ENCODE measurements around the gene CORO1C. TPM values are rescaled to one million over a fixed set of nuclear protein-coding genes. Genes with fewer than 3 reads are reported as not detected.

Gene CORO1C
- polyA plus RNA-seq, 1 experiment: 596 TPM

- POLR2A ChIA-PET: interaction anchor here (1.9 kb wide), 1 partner anchor 77 kb away, joined by 5 read pairs; no protein-coding TSS in a partner anchor
- TF ChIP-seq, protein P1, sequence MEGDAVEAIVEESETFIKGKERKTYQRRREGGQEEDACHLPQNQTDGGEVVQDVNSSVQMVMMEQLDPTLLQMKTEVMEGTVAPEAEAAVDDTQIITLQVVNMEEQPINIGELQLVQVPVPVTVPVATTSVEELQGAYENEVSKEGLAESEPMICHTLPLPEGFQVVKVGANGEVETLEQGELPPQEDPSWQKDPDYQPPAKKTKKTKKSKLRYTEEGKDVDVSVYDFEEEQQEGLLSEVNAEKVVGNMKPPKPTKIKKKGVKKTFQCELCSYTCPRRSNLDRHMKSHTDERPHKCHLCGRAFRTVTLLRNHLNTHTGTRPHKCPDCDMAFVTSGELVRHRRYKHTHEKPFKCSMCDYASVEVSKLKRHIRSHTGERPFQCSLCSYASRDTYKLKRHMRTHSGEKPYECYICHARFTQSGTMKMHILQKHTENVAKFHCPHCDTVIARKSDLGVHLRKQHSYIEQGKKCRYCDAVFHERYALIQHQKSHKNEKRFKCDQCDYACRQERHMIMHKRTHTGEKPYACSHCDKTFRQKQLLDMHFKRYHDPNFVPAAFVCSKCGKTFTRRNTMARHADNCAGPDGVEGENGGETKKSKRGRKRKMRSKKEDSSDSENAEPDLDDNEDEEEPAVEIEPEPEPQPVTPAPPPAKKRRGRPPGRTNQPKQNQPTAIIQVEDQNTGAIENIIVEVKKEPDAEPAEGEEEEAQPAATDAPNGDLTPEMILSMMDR (IDR thresholded peaks at IDR 0.05; ENCODE audit: low read depth, low read length): no peak
Observed at GRCh38 chr12:108727161-108727560, 4.2 kb downstream of the CORO1C start.

GRCh38 chr12:108724890-108725151, 6.5 kb downstream of the CORO1C start:
- TF ChIP-seq, protein P1 (IDR thresholded peaks at IDR 0.05; ENCODE audit: low read depth, low read length): no peak
- no peaks in the 10 kb centered on the region for H3K9me3 ChIP-seq (ENCODE audit: control insufficient read depth, insufficient read depth, low read length)
- no peak overlapping the region for H3K27ac ChIP-seq (ENCODE audit: low read depth, low read length)
- no peak for DNase-seq (ENCODE audit: low read depth, low spot score)
- CTCF ChIA-PET: interaction anchor here (2.3 kb wide), 1 partner anchor 27 kb away, joined by 6 read pairs; no protein-coding TSS in a partner anchor
- H3K27me3 ChIP-seq (ENCODE audit: control insufficient read depth, insufficient read depth, low read length): no peaks in the 10 kb centered on the region
- POLR2A ChIA-PET: no interaction called here
- H3K4me3 ChIP-seq (ENCODE audit: low read depth, low read length): no peak overlapping the region

More at GRCh38 chr12:108727161-108727560, 4.2 kb downstream of the CORO1C start:
- DNase-seq (ENCODE audit: low read depth, low spot score): no peak
- Histone ChIP-seq H3K9me3 (ENCODE audit: control insufficient read depth, insufficient read depth, low read length) (no peaks in the 10 kb centered on the region; the same call in 1 of the 2 replicates), H3K4me3 (ENCODE audit: low read depth, low read length) (peak overlapping the region; percentile 18), H3K27me3 (ENCODE audit: control insufficient read depth, insufficient read depth, low read length) (no peaks in the 10 kb centered on the region), H3K27ac (ENCODE audit: low read depth, low read length) (no peak overlapping the region)
- CTCF ChIA-PET: interaction anchor here (1.1 to 1.5 kb wide), 2 partner anchors 62 to 76 kb away, joined by 3 to 8 read pairs; no protein-coding TSS in a partner anchor

- TF ChIP-seq, protein P1 (IDR thresholded peaks at IDR 0.05; ENCODE audit: low read depth, low read length): no peak
- no peak for DNase-seq (ENCODE audit: low read depth, low spot score)
- CTCF ChIA-PET: interaction anchor here (0.7 to 2.3 kb wide), 3 partner anchors 11 to 106 kb away, joined by 3 to 6 read pairs (median 5); no protein-coding TSS in a partner anchor
- POLR2A ChIA-PET: interaction anchor here (1.1 to 1.9 kb wide), 2 partner anchors 28 to 60 kb away, joined by 3 to 9 read pairs; no protein-coding TSS in a partner anchor
- peak overlapping the region; percentile 25; the same call in 1 of the 2 replicates for H3K4me3 ChIP-seq (ENCODE audit: low read depth, low read length)
- peak overlapping the region; percentile 92 for H3K27ac ChIP-seq (ENCODE audit: low read depth, low read length)
- H3K27me3 ChIP-seq (ENCODE audit: control insufficient read depth, insufficient read depth, low read length): no peaks in the 10 kb centered on the region
- no peaks in the 10 kb centered on the region for H3K9me3 ChIP-seq (ENCODE audit: control insufficient read depth, insufficient read depth, low read length)
Observed at GRCh38 chr12:108724054-108724889, 7.0 kb downstream of the CORO1C start.

GRCh38 chr12:108722992-108723766, 8.1 kb downstream of the CORO1C start:
- Histone ChIP-seq H3K9me3 (ENCODE audit: control insufficient read depth, insufficient read depth, low read length) (no peaks in the 10 kb centered on the region), H3K4me3 (ENCODE audit: low read depth, low read length) (peak overlapping the region; percentile 8), H3K27me3 (ENCODE audit: control insufficient read depth, insufficient read depth, low read length) (no peaks in the 10 kb centered on the region), H3K27ac (ENCODE audit: low read depth, low read length) (peak overlapping the region; percentile 92)
- ChIA-PET POLR2A (interaction anchor here (0.6 to 2.5 kb wide), 11 partner anchors 9 to 161 kb away, joined by 3 to 13 read pairs (median 4); partner anchors contain the start of genes CORO1C and ISCU), CTCF (interaction anchor here (0.6 to 2.3 kb wide), 5 partner anchors 10 to 105 kb away, joined by 3 to 6 read pairs (median 5); no protein-coding TSS in a partner anchor)
- TF ChIP-seq, protein P1 (IDR thresholded peaks at IDR 0.05; ENCODE audit: low read depth, low read length): no peak
- peak; percentile 61 for DNase-seq (ENCODE audit: low read depth, low spot score)

All from AG04450 (cell line).